ENCODE data around the gene CNGA1.

CNGA1 gene

GRCh38 chr4:48039561-48039960 lies 23.1 kb upstream of the CNGA1 start:
- TF ChIP-seq GATA2 (IDR thresholded peaks at IDR 0.05; ENCODE audit: low read depth, low read length) (no peak), GATA3 (IDR thresholded peaks at IDR 0.05; ENCODE audit: low read depth, low read length) (no peak)

- TF ChIP-seq GATA3 (IDR thresholded peaks at IDR 0.05; ENCODE audit: low read depth, low read length) (no peak), GATA2 (IDR thresholded peaks at IDR 0.05; ENCODE audit: low read depth, low read length) (no peak)
Measured at GRCh38 chr4:48038666-48039065, 22.2 kb upstream of the CNGA1 start.

- TF ChIP-seq GATA2 (IDR thresholded peaks at IDR 0.05; ENCODE audit: low read depth, low read length): no peak
- TF ChIP-seq GATA3 (IDR thresholded peaks at IDR 0.05; ENCODE audit: low read depth, low read length): no peak
Measured at GRCh38 chr4:48037117-48037462, 20.6 kb upstream of the CNGA1 start.

- TF ChIP-seq GATA3 (IDR thresholded peaks at IDR 0.05; ENCODE audit: low read depth, low read length) (no peak), GATA2 (IDR thresholded peaks at IDR 0.05; ENCODE audit: low read depth, low read length) (no peak)
Measured at GRCh38 chr4:48035952-48036351, 19.5 kb upstream of the CNGA1 start.

GRCh38 chr4:48033825-48034413 lies 17.4 kb upstream of the CNGA1 start:
- no peak for TF ChIP-seq GATA2 (IDR thresholded peaks at IDR 0.05; ENCODE audit: low read depth, low read length)

GRCh38 chr4:48033412-48033811 lies 16.9 kb upstream of the CNGA1 start:
- TF ChIP-seq GATA2 (IDR thresholded peaks at IDR 0.05; ENCODE audit: low read depth, low read length) (no peak), GATA3 (IDR thresholded peaks at IDR 0.05; ENCODE audit: low read depth, low read length) (no peak)

GRCh38 chr4:48032721-48033120 lies 16.2 kb upstream of the CNGA1 start:
- TF ChIP-seq GATA3 (IDR thresholded peaks at IDR 0.05; ENCODE audit: low read depth, low read length) (no peak), GATA2 (IDR thresholded peaks at IDR 0.05; ENCODE audit: low read depth, low read length) (no peak)

- TF ChIP-seq GATA2 (IDR thresholded peaks at IDR 0.05; ENCODE audit: low read depth, low read length) (no peak), GATA3 (IDR thresholded peaks at IDR 0.05; ENCODE audit: low read depth, low read length) (no peak)
Measured at GRCh38 chr4:48031802-48032525, 15.5 kb upstream of the CNGA1 start.

- TF ChIP-seq GATA2 (IDR thresholded peaks at IDR 0.05; ENCODE audit: low read depth, low read length): no peak
- no peak for TF ChIP-seq GATA3 (IDR thresholded peaks at IDR 0.05; ENCODE audit: low read depth, low read length)
Measured at GRCh38 chr4:48030470-48030869, 14.0 kb upstream of the CNGA1 start.

GRCh38 chr4:48028696-48029095 lies 12.2 kb upstream of the CNGA1 start:
- TF ChIP-seq GATA2 (IDR thresholded peaks at IDR 0.05; ENCODE audit: low read depth, low read length) (no peak), GATA3 (IDR thresholded peaks at IDR 0.05; ENCODE audit: low read depth, low read length) (no peak)

GRCh38 chr4:48027653-48028052 lies 11.2 kb upstream of the CNGA1 start:
- TF ChIP-seq GATA3 (IDR thresholded peaks at IDR 0.05; ENCODE audit: low read depth, low read length): no peak
- no peak for TF ChIP-seq GATA2 (IDR thresholded peaks at IDR 0.05; ENCODE audit: low read depth, low read length)

- TF ChIP-seq GATA2 (IDR thresholded peaks at IDR 0.05; ENCODE audit: low read depth, low read length) (no peak), GATA3 (IDR thresholded peaks at IDR 0.05; ENCODE audit: low read depth, low read length) (no peak)
Measured at GRCh38 chr4:48025005-48025404, 8.5 kb upstream of the CNGA1 start.

- TF ChIP-seq GATA2 (IDR thresholded peaks at IDR 0.05; ENCODE audit: low read depth, low read length): no peak
- TF ChIP-seq GATA3 (IDR thresholded peaks at IDR 0.05; ENCODE audit: low read depth, low read length): no peak
Measured at GRCh38 chr4:48024522-48024921, 8.0 kb upstream of the CNGA1 start.

- TF ChIP-seq GATA2 (IDR thresholded peaks at IDR 0.05; ENCODE audit: low read depth, low read length) (no peak), GATA3 (IDR thresholded peaks at IDR 0.05; ENCODE audit: low read depth, low read length) (no peak)
Measured at GRCh38 chr4:48022192-48022799, 5.8 kb upstream of the CNGA1 start.

GRCh38 chr4:48021100-48021499 lies 4.6 kb upstream of the CNGA1 start:
- no peak for TF ChIP-seq GATA3 (IDR thresholded peaks at IDR 0.05; ENCODE audit: low read depth, low read length)
- TF ChIP-seq GATA2 (IDR thresholded peaks at IDR 0.05; ENCODE audit: low read depth, low read length): no peak

Measured in SH-SY5Y (cell line).